Activated T-helper 1 cell treated with Interleukin-2 at 50 U/mL for 16 hours (primary cell): Measurements from ENCODE around the gene POU3F1.

Source experiments
- DNase-seq: peaks from one replicate; pipeline ENCODE4 v3.0.0-alpha.2; 2020; ENCODE audit warnings: low read depth

The POU3F1 gene

DNA sequence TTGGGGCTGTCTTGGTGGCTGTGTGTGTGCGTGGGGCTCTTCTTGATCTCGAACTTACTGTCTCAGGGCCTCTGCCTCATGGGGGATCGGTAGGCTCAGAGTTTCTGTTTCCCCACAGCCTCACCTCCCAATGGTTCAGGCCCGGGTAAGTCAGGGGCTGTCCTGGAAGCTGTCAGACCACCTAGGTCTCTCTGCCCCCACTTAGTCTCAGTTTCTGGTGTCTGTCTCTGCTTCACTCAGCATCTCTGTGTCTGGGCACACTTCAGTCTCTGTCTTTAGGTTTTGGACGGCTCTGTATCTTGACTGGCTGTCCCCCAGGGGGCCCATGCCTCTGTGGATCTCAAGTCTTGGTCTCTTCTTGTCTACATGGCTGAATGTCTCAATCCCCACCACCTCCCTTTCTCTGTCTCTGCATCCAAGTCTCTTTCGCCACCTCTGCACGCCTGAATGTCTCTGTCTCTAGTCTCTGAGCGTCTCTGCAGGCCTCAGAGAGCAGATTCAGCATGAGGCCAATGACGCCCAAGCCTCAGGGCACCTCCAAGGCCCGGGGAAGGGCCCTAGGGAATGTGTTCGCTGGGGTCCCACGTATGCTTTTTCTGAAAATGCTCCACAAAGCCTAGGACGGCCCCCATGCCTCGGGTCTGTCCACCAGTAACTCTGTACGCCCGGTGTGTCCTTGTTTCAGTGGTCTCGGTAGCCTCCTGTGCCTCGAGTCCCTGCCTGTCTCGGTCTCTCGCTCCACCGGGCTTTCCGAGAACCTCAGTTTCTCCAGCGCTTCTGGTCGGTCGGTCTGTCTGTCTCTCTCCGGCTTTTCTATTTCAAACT lies 42.1 kb downstream of the POU3F1 start:
- no peak for DNase-seq

DNA sequence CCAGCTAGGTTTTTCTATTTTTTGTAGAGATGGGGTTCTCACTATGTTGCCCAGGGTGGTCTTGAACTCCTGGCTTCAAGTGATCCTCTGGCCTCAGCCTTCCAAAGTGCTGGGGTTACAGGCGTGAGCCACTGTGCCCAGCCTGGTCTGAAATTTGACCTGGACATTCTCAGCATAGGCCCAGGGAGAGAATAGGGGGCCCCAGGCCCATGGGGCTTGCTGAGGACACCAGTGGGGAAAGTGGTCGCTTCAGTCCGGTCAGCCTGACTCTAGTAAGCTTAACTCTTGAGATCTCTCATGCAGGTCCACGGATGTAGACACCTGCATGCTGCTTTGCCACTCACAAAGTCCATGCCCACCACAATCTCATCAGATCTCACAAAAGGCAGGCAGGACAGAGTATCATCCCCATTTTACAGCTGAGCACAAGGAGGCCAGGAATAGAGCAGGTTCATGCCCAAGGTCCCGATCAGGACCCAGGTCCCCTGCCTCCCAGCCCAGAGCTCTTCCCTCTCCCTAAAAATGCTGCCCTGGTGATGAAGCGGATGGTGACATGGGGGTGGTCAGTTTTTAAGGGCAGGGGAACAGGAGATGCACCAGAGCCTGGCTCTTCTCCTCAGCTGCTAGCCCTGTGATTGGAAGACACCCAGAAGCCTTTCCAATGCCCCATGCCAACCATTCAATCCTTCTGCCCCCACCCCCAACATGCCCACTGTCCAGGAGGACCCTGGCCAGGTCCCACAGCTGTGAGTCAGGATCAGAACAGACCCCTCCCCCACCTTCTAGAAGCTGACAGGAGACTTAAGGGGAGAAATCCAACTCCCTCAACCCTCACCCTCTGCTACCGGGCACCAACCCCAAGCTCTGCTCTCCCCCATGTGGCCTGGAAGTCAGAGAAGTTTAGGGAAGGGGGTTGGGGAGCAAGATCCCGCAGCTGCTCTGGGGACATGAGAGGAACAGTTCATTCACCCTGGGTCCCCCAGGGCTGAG lies 43.0 kb downstream of the POU3F1 start:
- no peak for DNase-seq

DNA sequence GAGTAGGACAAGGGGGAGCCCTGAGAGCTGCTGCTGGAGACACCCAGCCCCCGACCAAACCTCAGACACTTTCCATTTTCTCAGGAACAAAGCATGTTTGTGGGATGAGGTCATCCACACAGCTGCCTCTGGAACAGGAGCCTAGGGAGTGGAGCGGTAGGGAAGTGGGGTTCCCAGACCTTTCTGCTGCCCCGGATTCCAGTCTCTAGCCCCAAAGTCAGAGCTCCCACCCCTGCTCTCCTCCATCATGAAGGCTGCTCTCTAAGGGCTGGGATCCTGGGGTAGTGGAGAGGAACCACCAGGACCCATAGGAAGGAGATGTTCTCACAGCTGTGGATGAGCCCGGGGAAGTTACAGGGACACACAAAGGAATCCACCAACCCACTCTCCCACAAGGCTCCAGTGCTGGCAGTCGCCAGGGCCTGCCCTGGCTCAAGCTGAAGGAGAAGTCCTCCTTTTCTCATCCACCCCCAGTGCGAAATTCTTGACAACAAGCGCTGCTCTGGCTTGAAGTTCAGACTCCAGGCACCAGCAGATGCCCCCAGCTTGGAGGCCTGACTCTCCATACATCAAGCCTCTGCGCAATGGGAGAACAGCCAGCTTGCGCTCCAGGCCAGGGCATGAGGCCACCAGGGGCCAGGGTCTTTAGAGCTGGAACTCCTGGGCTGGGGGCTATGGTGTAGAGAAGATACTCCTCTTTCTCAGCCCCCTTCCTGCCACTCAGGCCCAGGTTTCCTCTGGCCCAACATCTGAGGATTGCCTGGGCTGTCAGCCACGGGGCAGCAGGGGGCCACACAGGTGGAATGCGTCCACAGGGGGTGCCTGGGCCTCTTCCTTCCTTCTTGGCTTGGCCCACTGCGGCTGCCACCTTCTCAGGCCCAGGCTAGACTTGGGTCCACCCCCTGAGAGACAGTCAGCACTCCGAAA lies 45.8 kb downstream of the POU3F1 start:
- no peak for DNase-seq

- no peak for DNase-seq
Observed at GRCh38 chr1:38000233-38000528, 46.4 kb downstream of the POU3F1 start.

DNA sequence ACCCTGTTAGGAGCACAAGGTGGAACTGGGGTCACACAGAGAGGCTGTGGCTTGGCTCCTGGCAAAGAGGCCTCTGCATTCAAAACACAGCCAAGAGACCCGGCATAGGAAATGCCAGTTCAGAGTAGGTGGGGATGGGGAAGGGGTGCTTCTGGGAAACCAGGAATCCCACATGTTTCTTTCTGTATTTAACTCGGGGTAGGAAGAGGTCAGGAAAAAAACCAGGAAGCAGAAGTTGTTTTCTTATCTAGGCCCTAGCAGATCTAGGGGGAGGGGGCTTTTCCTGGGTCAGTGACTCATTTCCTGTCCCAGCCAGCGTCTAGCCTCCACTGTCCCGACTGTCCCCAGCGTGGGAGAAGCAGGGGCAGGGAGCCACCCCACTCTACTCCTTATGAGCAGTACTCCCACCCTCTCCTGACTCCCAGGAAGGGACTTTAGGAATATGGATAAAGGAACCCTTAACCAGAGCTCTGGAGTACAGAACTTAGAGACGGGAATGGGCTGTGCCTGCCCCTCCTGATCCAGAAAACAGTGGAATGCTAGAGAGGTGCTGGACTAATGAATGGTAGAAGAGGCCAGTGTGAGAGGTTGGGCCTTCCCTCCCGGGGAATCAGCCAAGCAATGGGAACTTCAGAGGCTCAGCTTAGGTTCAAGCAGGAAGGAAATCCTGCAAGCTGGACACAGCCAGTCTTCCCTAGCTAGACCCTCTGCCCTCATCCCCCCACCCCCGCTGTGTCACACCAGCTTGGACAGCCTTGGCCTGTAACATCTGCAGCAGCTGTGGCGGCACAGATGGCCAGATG lies 47.0 kb downstream of the POU3F1 start:
- DNase-seq, result no peak

GRCh38 chr1:37998913-37999429 lies 47.6 kb downstream of the POU3F1 start:
- no peak for DNase-seq

GRCh38 chr1:37998089-37998808 lies 48.3 kb downstream of the POU3F1 start:
- no peak for DNase-seq

- DNase-seq, result no peak
Observed at GRCh38 chr1:37997256-37998088, 49.1 kb downstream of the POU3F1 start.

DNA sequence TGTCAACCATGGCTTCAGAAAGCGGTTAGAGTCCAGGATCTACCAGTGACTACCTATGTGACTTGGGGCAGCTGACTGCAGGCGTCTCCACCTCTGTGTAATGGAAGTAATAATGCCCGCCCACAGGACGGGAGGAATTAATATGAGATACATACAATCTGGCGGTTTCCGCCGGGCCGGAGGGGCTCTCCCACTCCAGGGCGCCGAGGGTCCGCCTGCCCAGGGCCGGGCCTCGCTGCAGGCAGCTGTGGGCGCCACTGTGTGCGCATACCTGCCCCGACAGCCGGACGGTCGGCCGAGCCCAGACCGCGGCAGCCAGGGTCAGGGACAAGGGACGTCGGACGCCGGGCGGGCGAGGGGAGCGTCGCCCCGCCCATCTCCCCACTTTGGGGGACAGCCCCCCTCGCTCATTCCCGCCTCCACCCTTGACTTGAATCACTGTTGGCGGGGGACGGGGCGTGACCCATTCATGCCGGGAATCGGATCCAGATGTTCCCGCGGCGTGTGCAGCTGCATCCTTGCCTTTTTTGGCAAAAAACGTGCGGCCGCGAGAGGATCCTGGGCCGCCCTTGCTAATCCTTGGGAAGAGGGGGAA lies 50.7 kb downstream of the POU3F1 start:
- DNase-seq, result no peak

GRCh38 chr1:37994886-37995566 lies 51.6 kb downstream of the POU3F1 start:
- DNase-seq, result no peak
